ENCODE results near the gene UBR4.
"Not testable (repeated sequence)": the region's sequence is repeated elsewhere in the genome, so short reads cannot be mapped to it uniquely, and the experiment has no call there.

Gene UBR4

DNA sequence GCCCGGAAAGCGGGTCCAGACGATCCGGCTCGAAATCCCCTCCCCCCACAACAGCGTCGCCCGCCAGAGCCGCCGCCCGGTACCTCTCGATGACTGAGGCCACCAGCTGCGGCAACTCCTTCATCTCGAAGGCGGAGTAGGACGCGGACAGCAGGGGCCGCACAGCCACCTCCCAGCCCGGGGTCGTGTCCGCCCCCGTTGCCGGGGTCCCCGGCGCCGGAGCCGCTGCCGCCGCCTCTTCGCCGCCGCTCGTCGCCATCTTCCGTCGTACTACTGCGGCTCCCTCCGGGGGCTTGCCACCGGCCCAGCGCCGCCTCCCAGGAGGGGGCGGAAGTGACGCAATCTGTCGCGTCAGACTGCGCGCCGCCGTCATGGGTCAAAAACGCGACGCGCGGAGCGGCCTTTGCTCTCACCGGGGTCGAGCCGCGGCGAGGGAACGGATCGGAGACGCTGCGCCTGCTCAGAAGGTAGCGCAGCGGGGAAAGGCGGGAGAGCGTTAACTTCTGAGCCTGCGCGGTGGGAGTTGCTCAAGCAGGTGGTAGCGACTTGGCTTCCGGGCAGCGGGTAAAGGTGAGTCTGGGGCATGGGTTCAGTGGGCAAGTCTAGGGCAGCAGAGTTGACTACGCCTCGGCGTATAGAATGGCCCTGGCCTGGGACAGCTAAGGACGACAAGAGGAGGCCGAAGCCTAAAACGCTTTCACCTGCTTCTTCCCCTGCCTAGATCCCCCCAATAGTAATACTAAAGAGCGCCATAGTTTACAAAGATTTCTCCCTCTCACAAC, at the start of gene UBR4:
Gene UBR4, minus strand, starts transcription at position 277 of the 782 bp plus-strand sequence. Its CDS starts 18 bp downstream, at position 259.
- Mint-ChIP-seq H3K9me3 (no peaks in the 10 kb centered on the region), H3K27ac (peak within 1 kb of the TSS; percentile 96), H3K4me3 (peak within 1 kb of the TSS; percentile 89), H3K4me1 (peaks cover 56% of the 10 kb centered on the region), H3K27me3 (ENCODE audit: low read depth, poor library complexity) (no peaks in the 10 kb centered on the region), H3K36me3 (ENCODE audit: low read depth) (peaks cover 14% of the 10 kb centered on the region)
- TF ChIP-seq CTCF (IDR thresholded peaks at IDR 0.05), result no peak
- DNase-seq, result peak; percentile 97

GRCh38 chr1:19258353-19258752, 48.3 kb upstream of the UBR4 start:
- H3K27ac Mint-ChIP-seq, result no peak overlapping the region
- peaks cover 5% of the 10 kb centered on the region for H3K4me1 Mint-ChIP-seq
- H3K27me3 Mint-ChIP-seq (ENCODE audit: low read depth, poor library complexity), result no peaks in the 10 kb centered on the region
- no peak for TF ChIP-seq CTCF (IDR thresholded peaks at IDR 0.05)
- no peak overlapping the region for H3K4me3 Mint-ChIP-seq
- DNase-seq, result no peak
- H3K36me3 Mint-ChIP-seq (ENCODE audit: low read depth), result peaks cover 11% of the 10 kb centered on the region
- no peaks in the 10 kb centered on the region for H3K9me3 Mint-ChIP-seq

DNA sequence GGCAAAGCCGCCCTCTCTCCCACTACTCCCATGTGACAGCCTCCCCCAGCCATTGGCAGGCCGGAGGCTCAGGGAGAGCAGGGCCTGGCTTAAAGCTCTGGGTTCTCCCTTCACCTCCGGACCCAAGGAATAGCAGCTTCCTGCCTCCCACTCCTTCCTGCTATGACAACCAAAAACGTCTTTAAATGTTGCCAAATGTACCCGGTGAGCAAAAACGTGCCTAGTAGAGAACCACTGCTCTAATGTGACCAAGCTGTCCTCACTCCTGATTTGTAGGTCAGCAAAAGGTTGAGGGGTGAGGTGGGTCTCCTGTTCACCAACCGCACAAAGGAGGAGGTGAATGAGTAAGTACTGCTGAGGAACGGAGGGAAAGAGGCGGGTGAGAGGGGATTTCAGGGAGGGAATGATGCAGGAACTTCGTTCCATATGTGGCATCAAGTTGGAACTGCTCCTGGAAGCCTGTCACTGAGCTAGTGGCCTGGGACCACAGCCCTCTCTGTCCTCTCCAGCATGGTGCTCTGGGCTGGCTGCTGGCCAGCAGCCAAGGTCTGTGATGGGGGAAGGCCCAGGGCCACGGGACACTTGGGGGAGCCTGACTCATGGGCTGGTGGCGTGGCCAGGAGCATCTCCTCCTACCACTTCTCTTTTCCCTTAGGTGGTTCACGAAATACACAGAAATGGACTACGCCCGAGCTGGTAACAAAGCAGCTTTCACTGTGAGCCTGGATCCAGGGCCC, 47.3 kb upstream of the UBR4 start:
- no peak overlapping the region for H3K4me3 Mint-ChIP-seq
- no peak overlapping the region for H3K27ac Mint-ChIP-seq
- H3K4me1 Mint-ChIP-seq, result peaks cover 13% of the 10 kb centered on the region
- H3K36me3 Mint-ChIP-seq (ENCODE audit: low read depth), result peaks cover 11% of the 10 kb centered on the region
- no peak for TF ChIP-seq CTCF (IDR thresholded peaks at IDR 0.05)
- DNase-seq, result no peak
- no peaks in the 10 kb centered on the region for H3K9me3 Mint-ChIP-seq
- no peaks in the 10 kb centered on the region for H3K27me3 Mint-ChIP-seq (ENCODE audit: low read depth, poor library complexity)

DNA sequence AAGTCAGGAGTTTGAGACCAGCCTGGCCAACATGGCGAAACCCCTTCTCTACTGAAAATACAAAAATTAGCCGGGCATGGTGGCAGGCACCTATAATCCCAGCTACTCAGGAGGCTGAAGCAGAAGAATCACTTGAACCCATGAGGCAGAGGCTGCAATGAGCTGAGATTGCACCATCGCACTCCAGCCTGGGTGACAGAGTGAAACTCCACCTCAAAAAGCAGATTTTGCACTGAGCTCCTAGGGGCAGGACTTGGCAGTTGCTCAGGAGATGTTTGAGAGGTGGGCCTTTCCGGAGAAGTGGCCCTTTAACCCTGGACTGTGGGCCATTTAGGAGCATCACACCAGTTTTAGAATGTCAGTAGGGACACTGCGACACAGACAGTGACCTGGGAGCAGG, 46.2 kb upstream of the UBR4 start:
- not testable (repeated sequence) for DNase-seq; H3K27ac Mint-ChIP-seq; H3K4me3 Mint-ChIP-seq; H3K9me3 Mint-ChIP-seq; H3K27me3 Mint-ChIP-seq (ENCODE audit: low read depth, poor library complexity)
- Mint-ChIP-seq H3K4me1 (peaks cover 17% of the 10 kb centered on the region), H3K36me3 (ENCODE audit: low read depth) (peaks cover 11% of the 10 kb centered on the region)

DNA sequence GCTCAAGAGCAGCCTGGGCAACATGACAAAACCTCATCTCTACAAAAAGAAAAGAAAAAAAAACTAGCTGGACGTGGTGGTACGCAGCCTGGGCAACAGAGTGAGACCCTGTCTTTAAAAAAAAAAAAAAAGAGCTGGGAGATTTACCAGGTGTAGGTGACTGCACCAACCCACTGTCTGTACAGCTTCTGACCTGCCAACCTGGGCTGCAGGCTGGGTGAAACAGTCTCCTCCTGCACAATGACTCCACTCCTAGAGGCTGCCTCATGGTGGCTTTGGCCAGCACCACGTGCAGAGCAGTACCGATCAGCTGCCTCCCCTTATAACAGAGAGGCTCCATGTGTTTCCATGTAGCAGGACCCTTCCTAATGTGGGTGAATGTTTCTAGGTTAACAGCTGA, 45.2 kb upstream of the UBR4 start:
- Mint-ChIP-seq H3K27me3 (ENCODE audit: low read depth, poor library complexity) (peaks cover 3% of the 10 kb centered on the region), H3K9me3 (no peaks in the 10 kb centered on the region), H3K36me3 (ENCODE audit: low read depth) (peaks cover 11% of the 10 kb centered on the region), H3K27ac (no peak overlapping the region), H3K4me1 (peaks cover 25% of the 10 kb centered on the region), H3K4me3 (no peak overlapping the region)
- no peak for TF ChIP-seq CTCF (IDR thresholded peaks at IDR 0.05)
- no peak for DNase-seq

- TF ChIP-seq CTCF (IDR thresholded peaks at IDR 0.05), result no peak
- Mint-ChIP-seq H3K4me3 (no peak overlapping the region), H3K4me1 (peaks cover 29% of the 10 kb centered on the region), H3K27me3 (ENCODE audit: low read depth, poor library complexity) (peaks cover 3% of the 10 kb centered on the region), H3K27ac (no peak overlapping the region), H3K9me3 (no peaks in the 10 kb centered on the region), H3K36me3 (ENCODE audit: low read depth) (peaks cover 11% of the 10 kb centered on the region)
- no peak for DNase-seq
Observed at GRCh38 chr1:19254416-19254815, 44.4 kb upstream of the UBR4 start.

Data from nephron progenitor cell (in vitro differentiated cells).